COLO668 (cell line): ENCODE measurements around the gene CEP126.

Experiments
- DNase-seq: peaks from one replicate; lab custom pipeline; 2025; ENCODE audit not compliant: unreplicated experiment; lab: John Stamatoyannopoulos, UW

CEP126 gene, protein sequence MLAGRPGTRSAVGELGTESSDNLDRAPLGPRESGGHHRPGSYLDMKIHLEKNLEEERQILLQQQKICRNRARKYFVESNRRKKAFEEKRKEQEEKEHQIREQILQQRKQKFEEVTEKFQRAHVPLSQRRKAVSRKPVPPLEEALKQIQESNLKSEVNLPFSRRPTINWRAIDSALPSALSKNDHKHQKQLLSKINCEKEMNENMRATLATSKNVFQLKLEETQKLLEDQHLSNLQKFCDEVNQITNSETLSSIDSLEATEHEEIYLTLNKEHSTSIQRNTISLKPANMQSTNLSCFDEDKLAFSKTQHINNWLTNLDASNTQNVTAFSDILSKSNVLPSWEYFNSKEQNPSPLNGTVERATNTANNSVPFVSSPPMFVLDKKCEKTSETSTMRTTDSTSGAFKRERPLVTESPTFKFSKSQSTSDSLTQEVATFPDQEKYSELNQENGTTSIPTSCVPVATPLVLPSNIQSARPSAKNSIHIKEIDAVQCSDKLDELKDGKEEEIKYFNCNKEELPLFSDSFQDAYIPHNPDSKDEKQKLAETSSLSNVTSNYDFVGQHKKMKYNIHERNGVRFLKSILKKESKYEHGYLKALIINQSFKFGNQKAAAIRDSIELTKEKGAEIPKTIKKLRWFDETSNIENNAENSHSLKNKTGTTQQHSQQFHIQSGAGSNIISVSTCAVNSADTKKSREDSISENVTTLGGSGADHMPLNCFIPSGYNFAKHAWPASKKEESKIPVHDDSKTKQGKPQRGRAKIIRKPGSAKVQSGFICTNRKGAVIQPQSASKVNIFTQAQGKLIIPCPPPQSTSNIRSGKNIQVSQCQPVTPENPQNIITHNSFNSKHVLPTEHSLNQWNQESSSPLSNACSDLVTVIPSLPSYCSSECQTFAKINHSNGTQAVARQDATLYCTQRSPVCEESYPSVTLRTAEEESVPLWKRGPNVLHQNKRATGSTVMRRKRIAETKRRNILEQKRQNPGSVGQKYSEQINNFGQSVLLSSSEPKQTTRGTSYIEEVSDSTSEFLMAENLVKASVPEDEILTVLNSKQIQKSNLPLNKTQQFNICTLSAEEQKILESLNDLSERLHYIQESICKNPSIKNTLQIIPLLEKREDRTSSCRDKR

DNA sequence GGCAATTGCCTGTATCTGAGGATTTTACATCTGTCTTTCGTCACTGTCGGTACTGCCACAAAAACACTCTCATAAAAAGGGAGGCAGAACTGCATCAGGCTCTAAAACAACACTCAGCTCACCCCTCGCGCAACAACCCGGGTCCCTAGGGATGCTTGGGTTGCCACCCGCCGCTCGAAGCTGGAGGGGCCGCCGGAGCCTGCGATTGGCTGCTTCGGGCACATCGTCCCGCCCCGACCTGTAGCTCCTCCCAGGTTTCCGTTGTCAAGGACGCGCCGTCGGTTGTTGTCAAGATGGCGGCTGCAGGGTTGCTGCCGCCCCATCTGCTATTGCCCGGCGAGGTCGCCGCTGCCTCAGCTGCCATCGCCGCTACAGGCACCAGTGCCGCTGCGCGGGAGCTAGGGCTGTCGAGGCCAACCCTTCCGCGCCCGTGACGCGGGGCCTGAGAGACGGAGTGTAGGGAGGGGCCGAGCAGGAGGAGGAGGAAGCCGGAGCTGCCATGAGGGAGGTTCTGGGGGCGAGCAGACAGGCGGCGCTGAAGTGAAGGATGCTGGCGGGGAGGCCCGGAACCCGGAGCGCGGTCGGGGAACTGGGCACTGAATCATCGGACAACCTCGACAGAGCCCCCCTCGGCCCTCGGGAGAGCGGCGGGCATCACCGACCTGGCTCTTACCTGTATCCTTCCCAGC is at the start of gene CEP126:
CEP126 (plus strand) TSS at position 273 of the 689 bp plus-strand sequence; CDS start at position 548, 275 bp downstream.
- peak; percentile 93 for DNase-seq

DNA sequence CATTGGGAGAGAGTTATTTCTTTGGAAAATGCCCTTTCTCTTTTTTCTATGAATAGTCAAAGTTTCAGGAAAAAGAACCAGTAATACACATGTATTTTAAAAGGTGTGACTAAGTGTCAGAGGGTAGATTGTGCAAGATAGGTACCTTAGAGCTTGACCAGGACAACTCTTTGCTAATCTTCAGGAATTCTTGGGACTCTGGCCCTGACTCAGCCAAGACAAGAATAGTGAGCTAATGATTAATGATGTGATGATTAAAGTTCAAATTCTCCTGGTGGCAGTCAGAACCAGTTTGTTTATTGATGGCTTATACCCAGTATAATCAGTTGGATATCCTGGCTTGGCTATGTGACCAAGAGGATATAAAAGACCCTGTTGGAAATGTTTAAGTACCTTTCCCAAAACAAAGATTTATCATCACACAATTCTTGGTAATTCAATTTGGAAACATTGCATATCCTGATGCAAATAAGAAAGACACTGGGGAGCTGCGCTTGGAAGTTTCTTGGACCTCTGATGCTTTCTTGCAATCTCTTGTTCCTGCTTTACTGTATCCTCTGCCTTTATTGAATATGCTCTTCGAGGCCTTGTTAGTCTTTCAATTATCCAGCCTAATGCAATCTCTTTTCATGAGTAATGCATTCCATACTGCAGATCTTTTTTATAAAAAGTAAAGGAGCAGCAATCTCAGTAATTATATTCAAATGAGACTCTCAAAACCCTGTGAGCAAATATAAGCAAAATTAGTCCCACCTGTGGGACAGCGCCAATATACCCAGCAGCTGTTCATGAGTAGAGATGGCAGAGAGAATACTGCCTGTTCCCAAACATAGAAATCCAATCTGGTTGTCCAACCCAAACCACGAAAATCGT is 48.0 kb upstream of the CEP126 start:
- DNase-seq, result no peak

DNA sequence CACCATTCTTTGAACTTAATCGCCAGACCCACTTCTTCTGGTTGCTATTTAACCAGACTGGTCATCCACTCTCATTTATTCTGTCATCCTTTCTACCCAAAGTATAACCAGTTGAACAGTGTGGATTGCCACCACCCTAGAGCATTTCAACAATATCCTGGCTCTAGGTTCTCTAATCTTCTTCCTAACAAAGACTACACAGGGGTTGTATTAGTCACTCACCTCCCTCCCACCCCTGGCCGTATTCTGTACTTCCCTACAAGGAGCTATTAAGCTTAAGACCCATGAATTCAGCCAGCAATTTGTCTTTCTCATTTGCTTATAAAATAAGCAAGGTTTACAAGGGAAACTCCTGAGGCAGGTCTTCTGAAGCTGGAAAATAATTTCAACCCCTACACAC is 46.9 kb upstream of the CEP126 start:
- no peak for DNase-seq

DNA sequence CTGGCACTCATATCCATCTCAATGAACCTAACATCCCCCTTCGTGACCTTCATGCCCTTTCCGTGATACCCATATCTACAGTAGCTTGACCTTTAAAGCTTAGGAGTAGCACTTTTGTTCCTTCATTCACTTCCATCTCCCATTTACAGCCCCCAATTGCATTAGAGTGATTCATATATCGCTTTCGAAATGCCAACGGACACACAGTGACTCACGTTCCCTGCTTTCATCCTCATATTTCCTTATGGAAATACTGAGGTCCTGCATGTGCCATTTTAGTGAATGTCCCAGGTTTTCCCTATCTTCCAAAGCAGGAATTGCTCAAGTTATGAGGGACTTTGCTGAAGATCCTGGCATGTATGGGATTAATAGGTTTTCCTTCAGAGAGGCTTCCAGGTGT is 44.3 kb upstream of the CEP126 start:
- no peak for DNase-seq

DNA sequence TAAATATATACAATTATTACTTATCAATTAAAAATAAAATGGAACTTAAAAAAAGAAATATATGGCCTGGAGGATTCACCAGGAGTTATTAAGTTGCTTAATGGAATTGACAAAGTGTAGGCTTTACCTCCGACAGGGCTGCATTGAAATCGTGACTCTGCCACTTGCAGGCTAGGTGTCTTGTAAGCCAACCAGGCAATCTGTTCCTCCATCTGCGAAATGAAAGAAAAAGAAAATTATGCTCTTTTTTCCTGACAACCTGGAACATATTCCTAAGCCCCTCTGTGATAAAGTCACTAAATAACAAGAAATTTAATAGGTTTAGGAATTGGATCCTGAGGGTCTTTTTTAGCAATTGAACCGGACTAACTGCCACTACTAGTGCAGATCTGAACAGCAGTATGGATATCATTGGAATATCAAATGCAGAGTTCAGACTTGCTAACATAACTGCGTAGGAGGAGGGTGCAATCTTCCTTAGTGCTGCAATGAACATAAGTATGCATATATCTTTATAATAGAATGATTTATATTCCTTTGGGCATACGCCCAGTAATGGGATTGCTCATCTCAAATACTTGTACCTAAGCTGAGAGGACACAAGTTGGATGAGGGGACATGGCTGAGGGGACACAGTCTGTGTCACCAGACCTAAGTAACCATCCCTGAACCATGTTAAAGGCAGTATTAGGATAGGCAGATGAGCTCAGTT is 42.5 kb upstream of the CEP126 start:
- DNase-seq, result no peak

DNA sequence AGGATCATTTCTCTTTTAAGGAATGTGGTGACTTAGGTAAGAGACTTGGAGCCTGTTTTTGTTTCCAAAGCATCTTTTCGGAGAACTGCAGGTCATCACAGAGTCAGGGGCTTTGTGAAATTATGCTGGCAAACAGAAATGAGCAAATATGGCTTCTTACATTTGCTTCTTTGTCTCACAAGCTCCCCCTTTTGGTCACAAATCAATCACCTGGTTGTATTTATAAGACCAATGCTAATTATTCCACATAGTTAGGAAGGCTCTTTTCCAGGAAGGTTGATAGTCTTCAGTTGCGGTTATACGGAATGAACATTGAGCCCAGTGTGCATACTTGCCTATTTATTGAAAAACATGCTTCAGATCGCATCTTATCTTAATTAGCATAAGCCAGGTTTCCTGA is 34.6 kb upstream of the CEP126 start:
- no peak for DNase-seq

DNA sequence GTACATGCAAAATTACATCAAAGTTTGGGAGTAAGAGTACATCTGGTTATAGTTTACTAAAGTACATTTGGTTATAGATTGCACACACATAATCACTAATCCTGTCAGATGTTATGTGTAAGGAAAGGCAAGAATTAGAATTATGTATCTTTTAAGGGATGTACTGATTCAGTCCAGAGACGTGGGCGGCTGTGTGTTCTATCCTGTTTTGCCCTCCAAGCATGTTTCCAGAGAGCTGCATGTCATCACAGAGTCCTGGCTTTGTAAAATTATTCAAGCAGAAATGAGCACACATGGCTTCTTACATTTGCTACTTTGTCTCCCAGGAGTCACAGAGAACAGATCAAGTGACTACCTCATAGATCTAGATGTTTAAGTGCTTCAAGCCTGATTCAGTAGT is 33.2 kb upstream of the CEP126 start:
- no peak for DNase-seq

DNA sequence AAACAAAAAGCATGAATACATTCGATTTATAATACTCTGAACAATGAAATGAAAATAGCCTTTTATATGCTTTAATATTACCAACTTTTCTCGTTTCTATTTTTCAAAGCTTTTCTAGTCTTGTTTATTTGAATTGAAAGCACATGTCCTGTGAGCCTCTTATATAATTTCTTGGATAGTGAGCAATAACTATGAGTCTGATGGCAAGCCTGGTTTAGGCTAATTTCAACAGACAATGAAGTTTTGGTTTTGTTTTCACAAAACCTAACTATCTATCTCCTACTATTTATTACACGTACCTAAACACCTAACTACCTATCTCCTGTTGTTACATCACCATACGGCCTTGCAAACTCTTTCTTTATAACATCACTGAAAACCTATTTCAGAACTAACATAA is 29.2 kb upstream of the CEP126 start:
- DNase-seq, result no peak

DNA sequence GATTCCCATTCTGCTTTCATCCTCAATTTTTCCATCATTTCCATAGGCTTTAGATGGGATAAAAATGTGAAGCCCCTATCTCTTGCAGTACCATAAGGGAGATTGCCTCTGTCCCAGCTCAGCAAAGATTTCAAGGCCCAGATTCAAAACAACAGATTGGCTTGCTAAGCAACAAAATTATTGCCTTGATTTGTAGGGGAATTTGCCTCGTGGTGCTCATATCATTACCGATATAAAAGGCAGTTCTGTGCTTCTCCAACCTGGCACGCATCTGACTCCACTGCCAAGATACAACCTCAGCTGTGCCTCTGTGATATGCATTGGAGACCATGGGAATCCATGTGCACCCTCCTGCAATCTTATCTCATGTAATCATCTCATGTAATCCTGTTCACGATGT is 25.0 kb upstream of the CEP126 start:
- DNase-seq, result no peak

DNA sequence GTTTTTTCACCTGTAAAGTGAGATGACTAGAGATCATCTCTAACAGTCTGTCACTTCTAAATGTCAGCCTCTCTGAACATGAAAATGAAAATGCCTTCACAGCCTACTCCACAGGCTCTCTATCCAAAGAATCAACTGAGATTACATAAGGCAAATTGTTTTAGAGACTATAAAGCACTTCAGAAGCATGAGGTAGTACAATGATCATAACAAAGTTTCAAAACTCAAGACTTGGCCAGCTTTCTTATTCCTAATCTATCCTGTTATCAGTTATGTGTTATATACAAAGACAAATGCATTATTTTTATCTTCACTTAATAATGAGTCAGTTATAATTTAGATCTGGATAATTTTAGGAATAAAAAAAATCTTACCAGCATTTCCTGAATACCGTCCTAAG is 20.3 kb upstream of the CEP126 start:
- DNase-seq, result no peak

DNA sequence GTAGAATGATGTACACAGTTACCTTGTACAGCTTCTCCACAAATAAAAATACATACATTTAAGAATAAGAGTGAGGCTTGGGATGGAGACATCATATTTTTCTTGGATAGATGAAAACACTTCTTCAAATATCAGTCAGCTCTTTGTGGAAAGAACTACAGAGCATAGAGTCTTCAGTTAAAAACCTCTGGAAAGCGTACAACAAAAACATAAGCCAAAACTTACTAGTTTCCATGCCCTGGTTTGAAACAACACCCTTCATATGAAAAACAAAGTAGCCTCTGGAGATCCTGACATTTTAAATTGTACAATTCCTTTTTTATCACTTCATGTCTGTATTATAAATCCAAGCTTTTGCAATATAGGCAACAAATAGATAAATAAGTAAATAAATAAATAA is 7.0 kb upstream of the CEP126 start:
- DNase-seq, result no peak

DNA sequence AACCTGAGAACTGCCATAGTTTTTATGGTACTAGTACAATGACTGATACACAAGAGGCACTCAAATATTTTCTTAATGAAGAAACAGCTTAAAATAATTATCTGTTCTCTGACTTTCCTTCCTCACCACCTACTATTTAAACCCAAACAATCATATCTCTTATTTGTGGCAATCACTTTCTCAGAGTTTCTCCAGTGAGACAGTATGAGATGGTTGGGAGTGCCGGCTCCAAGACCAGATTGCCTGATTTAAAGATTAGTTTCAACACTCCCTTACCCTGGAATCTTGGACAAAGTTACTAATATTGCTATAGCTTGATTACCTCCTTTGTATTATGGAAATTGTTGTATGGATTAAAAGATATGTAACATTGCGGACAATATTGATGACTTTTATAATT is 5.7 kb upstream of the CEP126 start:
- DNase-seq, result no peak

DNA sequence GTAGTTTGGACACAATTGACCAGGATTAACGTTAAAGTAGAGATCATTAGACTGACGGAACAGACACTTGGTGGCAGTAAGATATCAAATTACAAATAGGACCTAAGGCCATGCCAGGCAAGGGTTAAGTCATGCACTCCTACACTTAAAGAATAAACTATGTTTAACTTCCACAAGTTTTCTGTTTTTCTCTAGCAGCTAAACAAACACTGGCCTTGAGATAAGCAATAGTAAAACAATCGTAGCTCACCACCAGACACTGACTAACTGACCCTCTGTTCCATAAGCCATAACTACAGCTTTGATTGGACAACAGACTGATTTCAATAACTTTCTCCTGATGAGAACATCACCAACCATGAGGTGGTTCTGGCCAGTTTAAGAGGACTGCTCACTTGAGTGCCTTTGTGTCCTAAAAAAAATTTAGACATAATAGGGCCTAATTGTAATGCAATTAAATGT is 2.0 kb upstream of the CEP126 start:
- DNase-seq, result no peak

DNA sequence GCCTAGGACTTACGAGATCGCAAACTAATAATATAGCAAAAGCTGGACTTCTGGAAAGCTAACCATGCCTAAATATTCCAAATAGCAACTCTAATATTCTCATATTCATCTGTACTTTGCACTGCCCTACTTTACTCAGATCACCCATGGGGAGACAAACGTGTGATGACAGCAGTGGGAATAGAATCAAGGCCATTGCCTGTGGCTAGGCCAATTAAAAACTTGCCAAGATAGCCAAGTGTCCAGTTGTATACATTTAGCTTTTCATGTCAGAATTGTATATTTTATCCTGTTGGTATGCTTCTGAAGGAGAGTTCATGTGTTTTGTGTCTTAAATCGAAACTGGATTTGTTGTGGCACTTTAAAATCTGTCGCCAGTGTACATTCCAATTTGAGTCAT is 1.2 kb upstream of the CEP126 start:
- DNase-seq, result no peak

DNA sequence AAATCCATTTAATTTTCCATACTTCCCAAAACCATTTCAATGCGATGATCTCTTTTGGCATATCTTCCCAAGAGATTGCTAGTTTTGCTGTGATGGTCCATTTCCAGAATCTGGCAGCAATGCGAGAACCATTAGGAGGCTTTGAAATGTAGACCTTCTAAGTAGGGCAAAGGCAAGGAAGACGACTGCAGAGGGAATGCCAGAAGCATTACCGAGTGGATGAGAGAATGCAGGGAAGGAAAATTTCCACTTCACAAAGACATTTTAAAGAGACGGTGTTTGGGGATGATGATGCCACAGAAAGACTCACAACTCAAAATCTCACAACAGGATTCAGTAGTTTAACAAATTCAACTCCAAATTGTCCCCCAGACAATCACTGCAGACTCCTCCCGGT is 471 bp upstream of the CEP126 start:
- DNase-seq, result no peak

DNA sequence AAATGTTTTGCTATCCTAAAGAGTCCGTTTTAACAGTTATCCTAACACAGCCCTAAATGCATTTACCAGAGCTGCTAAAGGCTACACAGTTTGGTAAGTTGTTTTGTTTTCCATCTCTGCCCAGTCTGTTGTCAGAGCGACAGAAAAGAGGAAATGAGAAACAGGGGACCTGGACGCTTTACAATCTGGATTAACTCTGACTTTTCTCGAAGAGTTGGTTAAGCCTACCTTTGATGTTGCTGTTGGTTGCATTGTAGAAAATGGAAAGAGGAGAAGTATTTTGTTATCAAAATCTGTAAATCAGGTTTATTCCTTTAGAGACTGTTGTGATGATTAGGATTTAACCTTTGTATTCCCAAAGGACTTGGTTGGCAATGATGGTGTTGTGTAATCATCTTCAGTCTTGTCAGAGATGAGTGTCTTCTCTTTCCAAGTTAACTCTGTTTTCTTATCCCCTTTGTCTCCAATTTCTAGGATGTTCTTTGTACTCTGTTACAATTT is 1.0 kb downstream of the CEP126 start:
- DNase-seq, result peak; percentile 12

DNA sequence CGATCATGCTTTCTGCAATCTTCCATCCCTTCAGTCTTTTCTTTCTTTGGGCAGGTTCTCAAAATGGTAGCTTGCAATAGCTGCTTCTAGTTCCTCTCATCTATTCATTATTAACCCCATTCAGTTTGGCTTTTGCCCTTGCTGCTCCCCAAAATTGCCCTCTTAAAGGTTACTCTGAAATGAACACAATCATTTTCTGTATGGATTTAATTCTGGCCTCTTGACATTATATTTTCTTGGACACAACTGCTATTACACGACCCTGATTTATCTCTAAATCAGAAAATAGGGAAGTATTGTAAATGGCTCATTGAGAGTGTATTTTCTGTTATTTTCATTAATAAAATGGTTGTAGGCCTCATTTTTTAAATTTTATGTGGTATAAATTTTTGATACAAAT is 1.6 kb downstream of the CEP126 start, which contains the start of gene ANGPTL5:
ANGPTL5 (minus strand) TSS at position 101 of the 400 bp plus-strand sequence. CDS start 8,613 bp downstream, outside the sequence.
- DNase-seq, result no peak

DNA sequence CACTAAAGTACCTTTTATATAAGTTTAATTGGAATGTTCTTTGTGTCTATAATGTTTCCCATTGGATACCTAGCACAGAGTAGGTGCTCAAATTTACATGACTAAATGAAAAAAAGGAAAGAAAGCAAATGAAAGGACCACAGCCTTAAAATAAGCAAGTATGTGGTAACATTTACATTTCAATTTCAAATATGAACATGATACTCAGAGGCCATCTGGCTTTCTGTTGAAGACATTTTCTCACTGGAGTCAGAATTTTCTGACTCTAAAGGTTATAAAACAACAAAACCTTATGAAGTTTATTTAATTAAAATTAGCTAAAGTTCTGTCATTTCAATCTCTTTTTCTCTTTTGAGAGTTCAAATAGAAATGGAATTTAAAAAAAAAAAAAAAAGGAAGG is 2.4 kb downstream of the CEP126 start:
- DNase-seq, result no peak

DNA sequence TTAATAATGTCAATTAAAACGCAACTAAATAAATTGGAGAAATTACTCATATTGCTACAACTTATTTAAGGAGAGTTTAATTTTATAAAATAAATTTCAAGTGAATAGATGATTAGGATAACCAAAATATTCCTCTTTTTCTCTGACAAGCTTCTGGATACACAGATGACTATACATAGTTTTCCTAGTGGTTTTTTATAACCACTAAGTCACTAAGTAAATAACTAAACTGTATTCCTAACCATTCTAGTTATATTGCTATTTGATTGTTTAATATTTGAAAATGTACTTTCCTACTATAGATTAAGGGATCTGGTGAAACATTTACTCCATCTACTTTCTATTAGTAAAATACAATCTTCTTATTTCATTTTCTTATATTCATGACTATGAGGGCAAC is 6.2 kb downstream of the CEP126 start:
- no peak for DNase-seq
